Caco-2 (cell line): ENCODE results near the gene SMIM3. TPM values are rescaled to one million over a fixed set of nuclear protein-coding genes. Genes with fewer than 3 reads are reported as not detected.

ENCODE experiments used
- BruUV-seq: library from RNA; stranded (reverse); fragments of 400-500 nt; replicated peaks from 2 replicates; lab custom pipeline; 2021; lab: Mats Ljungman, UMichigan
- CTCF ChIA-PET: fragments of 300-600 bp; sonication (Branson Sonifier 250); formaldehyde crosslinking; loops from one replicate; lab custom pipeline; 2022; ENCODE audit warnings: antibody characterized with exemption; lab: Charles Lee
- POLR2A ChIA-PET: fragments of 300-600 bp; sonication (Branson Sonifier 250); formaldehyde crosslinking; loops from one replicate; lab custom pipeline; 2022; ENCODE audit warnings: antibody characterized with exemption; lab: Charles Lee
- DNase-seq, 2 experiments: peaks; one replicate each; pipeline versions ENCODE4 v3.0.0 to v3.0.0-alpha.2; 2020 to 2022
- H3K27me3 ChIP-seq: replicated peaks from 2 replicates; pipeline ENCODE4 v1.6.0; 2011; ENCODE audit warnings: low read length; ENCODE audit not compliant: control insufficient read depth, insufficient read depth
- H3K36me3 ChIP-seq: 2 replicates; pipeline ENCODE4 v1.5.1; 2011; ENCODE audit warnings: low read length; ENCODE audit not compliant: control insufficient read depth, insufficient read depth
- H3K4me1 ChIP-seq: fragments of 250-450 bp; sonication (Bioruptor Pico); 2 replicates; pipeline ENCODE4 v1.5.1; 2020; ENCODE audit warnings: mild to moderate bottlenecking
- H3K4me3 ChIP-seq: 2 replicates; pipeline ENCODE4 v1.5.1; 2011; ENCODE audit warnings: low read depth, mild to moderate bottlenecking, control low read depth, low read length
- H3K9me3 ChIP-seq: fragments of 250-450 bp; sonication (Bioruptor Pico); 2 replicates; pipeline ENCODE4 v1.5.1; 2020; ENCODE audit warnings: mild to moderate bottlenecking, moderate library complexity
- H3K27ac Mint-ChIP-seq: one replicate; pipeline ENCODE4 v1.8.0; 2022; ENCODE audit warnings: mixed read lengths; ENCODE audit not compliant: unreplicated experiment
- H3K27me3 Mint-ChIP-seq: one replicate; pipeline ENCODE4 v1.8.0; 2022; ENCODE audit warnings: mixed read lengths; ENCODE audit not compliant: insufficient read depth, unreplicated experiment
- H3K36me3 Mint-ChIP-seq: one replicate; pipeline ENCODE4 v1.8.0; 2022; ENCODE audit warnings: mild to moderate bottlenecking, mixed read lengths; ENCODE audit not compliant: insufficient read depth, unreplicated experiment
- H3K4me1 Mint-ChIP-seq: one replicate; pipeline ENCODE4 v1.8.0; 2022; ENCODE audit warnings: low read depth, mixed read lengths; ENCODE audit not compliant: unreplicated experiment
- H3K4me3 Mint-ChIP-seq: one replicate; pipeline ENCODE4 v1.8.0; 2022; ENCODE audit warnings: mild to moderate bottlenecking, moderate library complexity, mixed read lengths; ENCODE audit not compliant: unreplicated experiment
- H3K9me3 Mint-ChIP-seq: one replicate; pipeline ENCODE4 v1.8.0; 2022; ENCODE audit warnings: mixed read lengths; ENCODE audit not compliant: unreplicated experiment
- intact Hi-C: fragments of 100-400 bp; cut with micrococcal nuclease; formaldehyde crosslinking; loops from one replicate; pipeline ENCODE4 v1.10.0; 2022; ENCODE audit not compliant: unreplicated experiment
- total RNA-seq: library from RNA; stranded (reverse); gene quantifications from 2 replicates; pipeline ENCODE4 v1.2.3, GENCODE V29; 2022
- TF ChIP-seq, protein P1 (sequence below), 2 experiments: fragments of 200-600 bp in 1 of 2; IDR thresholded peaks; 1 replicate in 1 of 2; 2 replicates in 1 of 2; pipeline versions ENCODE4 v1.5.1 to v1.8.0; 2011 to 2022; ENCODE audit warnings: antibody characterized with exemption in 1 of 2, control low read depth in 1 of 2, inconsistent platforms in 1 of 2, low read depth in 1 of 2, low read length in 1 of 2, mild to moderate bottlenecking in 1 of 2, moderate library complexity in 1 of 2; ENCODE audit not compliant: insufficient read depth in 1 of 2, severe bottlenecking in 1 of 2, unreplicated experiment in 1 of 2

SMIM3 gene
- total RNA-seq, 1 experiment from 2014 or later, result 19.4 TPM

DNA sequence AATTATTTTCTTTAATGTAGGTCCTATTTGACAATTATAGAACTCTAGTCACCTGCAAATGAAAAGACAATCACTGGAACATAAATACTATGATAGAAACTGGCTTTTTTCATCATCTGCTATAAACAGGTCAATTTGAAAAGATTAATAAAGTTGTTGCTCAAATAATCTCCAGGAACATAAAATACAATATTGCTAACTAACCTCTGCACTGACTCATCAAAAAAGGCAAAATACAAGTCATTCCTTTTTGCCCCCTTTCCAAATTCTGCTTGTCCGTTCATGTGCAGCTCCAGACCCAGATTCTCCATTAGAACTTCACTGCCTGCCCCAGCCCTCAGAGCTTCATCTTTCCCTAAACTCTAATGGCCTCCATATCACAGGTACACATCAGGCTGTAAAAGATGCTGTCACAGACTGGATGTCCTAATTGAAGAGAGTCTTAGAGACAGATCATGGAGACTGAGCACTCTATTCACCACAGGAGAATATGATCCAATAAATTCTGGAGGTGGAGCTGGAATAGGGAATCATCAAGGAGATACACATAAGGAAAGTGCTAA, 21.4 kb upstream of the SMIM3 start:
- CTCF ChIA-PET, result no interaction called here
- peak overlapping the region; percentile 67 for H3K4me3 ChIP-seq
- Mint-ChIP-seq H3K27me3 (no peaks in the 10 kb centered on the region), H3K4me1 (peaks cover 8% of the 10 kb centered on the region), H3K27ac (no peak overlapping the region), H3K4me3 (no peak overlapping the region), H3K36me3 (peaks cover 45% of the 10 kb centered on the region), H3K9me3 (peaks cover 7% of the 10 kb centered on the region)
- no TSS peak for BruUV-seq
- H3K4me1 ChIP-seq, result peaks cover 9% of the 10 kb centered on the region
- TF ChIP-seq, protein P1, sequence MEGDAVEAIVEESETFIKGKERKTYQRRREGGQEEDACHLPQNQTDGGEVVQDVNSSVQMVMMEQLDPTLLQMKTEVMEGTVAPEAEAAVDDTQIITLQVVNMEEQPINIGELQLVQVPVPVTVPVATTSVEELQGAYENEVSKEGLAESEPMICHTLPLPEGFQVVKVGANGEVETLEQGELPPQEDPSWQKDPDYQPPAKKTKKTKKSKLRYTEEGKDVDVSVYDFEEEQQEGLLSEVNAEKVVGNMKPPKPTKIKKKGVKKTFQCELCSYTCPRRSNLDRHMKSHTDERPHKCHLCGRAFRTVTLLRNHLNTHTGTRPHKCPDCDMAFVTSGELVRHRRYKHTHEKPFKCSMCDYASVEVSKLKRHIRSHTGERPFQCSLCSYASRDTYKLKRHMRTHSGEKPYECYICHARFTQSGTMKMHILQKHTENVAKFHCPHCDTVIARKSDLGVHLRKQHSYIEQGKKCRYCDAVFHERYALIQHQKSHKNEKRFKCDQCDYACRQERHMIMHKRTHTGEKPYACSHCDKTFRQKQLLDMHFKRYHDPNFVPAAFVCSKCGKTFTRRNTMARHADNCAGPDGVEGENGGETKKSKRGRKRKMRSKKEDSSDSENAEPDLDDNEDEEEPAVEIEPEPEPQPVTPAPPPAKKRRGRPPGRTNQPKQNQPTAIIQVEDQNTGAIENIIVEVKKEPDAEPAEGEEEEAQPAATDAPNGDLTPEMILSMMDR (IDR thresholded peaks at IDR 0.05; ENCODE audit: insufficient read depth in 1 of 2, low read depth in 1 of 2, low read length in 1 of 2, severe bottlenecking in 1 of 2, unreplicated experiment in 1 of 2), result no peak
- POLR2A ChIA-PET, result interaction anchor here (2.1 kb wide), 1 partner anchor 56 kb away, joined by 15 read pairs; the partner anchor contains the start of gene RBM22
- H3K9me3 ChIP-seq, result no peaks in the 10 kb centered on the region; the same call in 1 of the 2 replicates
- DNase-seq, result no peak
- no peaks in the 10 kb centered on the region for H3K27me3 ChIP-seq
- peaks cover 6% of the 10 kb centered on the region for H3K36me3 ChIP-seq
- intact Hi-C loops, result loop anchor here (10.0 kb wide), 1 partner anchor 302 kb away; no protein-coding TSS in a partner anchor

DNA sequence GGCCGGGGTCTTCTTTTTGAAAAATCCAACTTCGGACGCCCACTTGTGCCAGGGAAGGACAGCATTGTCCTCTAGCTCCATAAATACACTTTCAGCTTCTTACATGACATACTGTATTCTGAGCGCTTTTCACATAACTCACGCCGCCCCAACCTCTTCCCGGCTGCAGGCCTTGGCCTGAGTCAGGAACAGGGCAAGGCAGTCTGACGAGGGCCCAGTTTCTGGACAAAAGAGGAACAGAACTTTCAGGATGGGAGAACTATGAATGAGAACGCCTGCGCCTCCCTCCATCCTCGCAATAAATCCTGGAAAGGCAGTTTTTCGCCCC, 20.4 kb upstream of the SMIM3 start:
- no peak for DNase-seq
- BruUV-seq, result TSS peak; percentile 70
- peaks cover 7% of the 10 kb centered on the region for H3K9me3 Mint-ChIP-seq
- TF ChIP-seq, protein P1 (IDR thresholded peaks at IDR 0.05; ENCODE audit: insufficient read depth in 1 of 2, low read depth in 1 of 2, low read length in 1 of 2, severe bottlenecking in 1 of 2, unreplicated experiment in 1 of 2), result no peak
- H3K4me3 ChIP-seq, result peak overlapping the region; percentile 67
- no peak overlapping the region for H3K27ac Mint-ChIP-seq
- peaks cover 8% of the 10 kb centered on the region for H3K4me1 Mint-ChIP-seq
- H3K36me3 Mint-ChIP-seq, result peaks cover 35% of the 10 kb centered on the region
- ChIA-PET POLR2A (interaction anchor here (1.0 to 2.5 kb wide), 7 partner anchors 20 to 494 kb away, joined by 3 to 26 read pairs (median 4); partner anchors contain the start of genes GM2A, RBM22, RPS14 and SMIM3), CTCF (interaction anchor here (1.0 to 1.3 kb wide), 6 partner anchors 21 to 89 kb away, joined by 3 to 10 read pairs (median 4); partner anchors contain the start of gene SMIM3)
- H3K27me3 Mint-ChIP-seq, result no peaks in the 10 kb centered on the region
- H3K4me1 ChIP-seq, result peaks cover 9% of the 10 kb centered on the region
- intact Hi-C loops, result loop anchor here (1.0 to 10.0 kb wide), 3 partner anchors 17 to 303 kb away; partner anchors contain the start of gene SMIM3
- H3K36me3 ChIP-seq, result peaks cover 6% of the 10 kb centered on the region
- H3K4me3 Mint-ChIP-seq, result no peak overlapping the region
- H3K9me3 ChIP-seq, result no peaks in the 10 kb centered on the region; the same call in 1 of the 2 replicates
- no peaks in the 10 kb centered on the region for H3K27me3 ChIP-seq

GRCh38 chr5:150758531-150759333, 19.8 kb upstream of the SMIM3 start, which contains the start of gene DCTN4:
DCTN4 (minus strand) TSS chr5:150759017; CDS start chr5:150758993, 24 bp downstream.
- H3K36me3 Mint-ChIP-seq, result peaks cover 30% of the 10 kb centered on the region
- Histone ChIP-seq H3K27me3 (no peaks in the 10 kb centered on the region), H3K36me3 (peaks cover 6% of the 10 kb centered on the region), H3K9me3 (no peaks in the 10 kb centered on the region; the same call in 1 of the 2 replicates), H3K4me3 (peak within 1 kb of the TSS; percentile 67), H3K4me1 (peaks cover 7% of the 10 kb centered on the region)
- peaks cover 7% of the 10 kb centered on the region for H3K9me3 Mint-ChIP-seq
- no TSS peak for BruUV-seq
- H3K4me3 Mint-ChIP-seq, result no peak within 1 kb of the TSS
- peak; percentile 94 to 97 for DNase-seq
- H3K4me1 Mint-ChIP-seq, result peaks cover 8% of the 10 kb centered on the region
- ChIA-PET POLR2A (interaction anchor here (0.5 to 2.5 kb wide), 9 partner anchors 20 to 999 kb away, joined by 3 to 26 read pairs (median 4); partner anchors contain the start of genes GM2A, RBM22, RPS14 and SMIM3), CTCF (interaction anchor here (0.8 to 1.3 kb wide), 7 partner anchors 20 to 88 kb away, joined by 3 to 10 read pairs (median 4); partner anchors contain the start of genes RBM22 and SMIM3)
- no peak within 1 kb of the TSS for H3K27ac Mint-ChIP-seq
- no peaks in the 10 kb centered on the region for H3K27me3 Mint-ChIP-seq
- TF ChIP-seq, protein P1 (IDR thresholded peaks at IDR 0.05; ENCODE audit: insufficient read depth in 1 of 2, low read depth in 1 of 2, low read length in 1 of 2, severe bottlenecking in 1 of 2, unreplicated experiment in 1 of 2), result no peak
- intact Hi-C loops, result loop anchor here (1.0 to 10.0 kb wide), 3 partner anchors 18 to 304 kb away; partner anchors contain the start of gene SMIM3
